GM12878 (cell line): ENCODE measurements around the gene SCGB3A1. TPM values are rescaled to one million over a fixed set of nuclear protein-coding genes. Genes with fewer than 3 reads are reported as not detected.

Experiments
- BMI1 ChIP-seq: fragments of 450-650 bp; IDR thresholded peaks from 2 replicates; pipeline ENCODE4 v1.6.1; 2016; ENCODE audit warnings: mild to moderate bottlenecking, moderate library complexity, borderline replicate concordance
- CEBPB ChIP-seq, 2 experiments: fragments of 150-350 bp in 1 of 2; IDR thresholded peaks; 2 replicates each; pipeline ENCODE4 v1.6.1; 2012 to 2014; ENCODE audit warnings: low read depth in 2 of 2, low read length in 2 of 2, borderline replicate concordance in 1 of 2, inconsistent platforms in 1 of 2
- JUND ChIP-seq: IDR thresholded peaks from 2 replicates; pipeline ENCODE4 v1.6.1; 2012; ENCODE audit warnings: low read depth, mild to moderate bottlenecking, low read length, improper control_type of control experiment, moderate library complexity
- MEF2B ChIP-seq: fragments of 450-650 bp; IDR thresholded peaks from 2 replicates; pipeline ENCODE4 v1.6.1; 2018; ENCODE audit warnings: mild to moderate bottlenecking, moderate library complexity; ENCODE audit not compliant: partially characterized antibody, poor library complexity, severe bottlenecking
- NR2C1 ChIP-seq: fragments of 450-650 bp; IDR thresholded peaks from 2 replicates; pipeline ENCODE4 v1.6.1; 2017; ENCODE audit warnings: antibody characterized with exemption, mild to moderate bottlenecking, moderate library complexity
- ZBTB11 ChIP-seq: fragments of 450-650 bp; formaldehyde crosslinking; IDR thresholded peaks from 2 replicates; pipeline ENCODE4 v1.5.0; 2022; ENCODE audit warnings: mild to moderate bottlenecking, missing genetic modification characterization
- ZBTB40 ChIP-seq: fragments of 450-650 bp; IDR thresholded peaks from 2 replicates; pipeline ENCODE4 v1.6.1; 2016; ENCODE audit warnings: mild to moderate bottlenecking, moderate library complexity, borderline replicate concordance
- polyA plus RNA-seq, 11 experiments: library from polyadenylated mRNA; depleted of rRNA in 4 of 11; unstranded in 6 of 11; stranded (reverse) in 5 of 11; fragments of >200 nt; fragmentation: Nextera tagmentation in 4 of 11; fragmentation: Illumina TruSeq in 1 of 11; extraction: Ambion mirVana in 4 of 11; extraction: Trizol in 1 of 11; gene quantifications; 1 replicate in 1 of 11; 2 replicates in 10 of 11; pipeline versions ENCODE4 v1.2.1 to v1.2.3, GENCODE V29; 2011 to 2016; ENCODE audit warnings: inconsistent platforms in 2 of 11, missing spikeins in 2 of 11, low read depth in 1 of 11
- total RNA-seq, 4 experiments: library from RNA; depleted of rRNA in 3 of 4; stranded (reverse); fragments of >200 nt in 3 of 4; fragmentation: Illumina TruSeq in 1 of 4; extraction: Trizol in 1 of 4; gene quantifications; 2 replicates each; pipeline versions ENCODE4 v1.2.1 to v1.2.3, GENCODE V29; 2013 to 2021

The SCGB3A1 gene
- total and polyA plus RNA-seq, 10 of the 15 experiments (the other 5 are each of a cell fraction or from before 2014, with no cell fraction given): 0.46 TPM; not detected in 9

GRCh38 chr5:180623411-180623834 lies 32.1 kb upstream of the SCGB3A1 start (continued):
- TF ChIP-seq ZBTB40 (no peak), JUND (no peak), CEBPB (IDR thresholded peaks at IDR 0.05; ENCODE audit: borderline replicate concordance in 1 of 2, low read depth in 2 of 2, low read length in 2 of 2) (no peak), MEF2B (no peak), BMI1 (no peak), NR2C1 (no peak), ZBTB11 (CRISPR knock-in tag) (no peak)
